HG02798 (cell line): ENCODE results near the gene TMEM116.
"Not testable (repeated sequence)": the region's sequence is repeated elsewhere in the genome, so short reads cannot be mapped to it uniquely, and the experiment has no call there.

ENCODE experiments used
- ATAC-seq: cut with Tn5 transposase; IDR thresholded peaks from one replicate; pipeline ENCODE4 v1.9.1; 2021; ENCODE audit warnings: mild to moderate bottlenecking; ENCODE audit not compliant: unreplicated experiment, poor library complexity

The TMEM116 gene

DNA sequence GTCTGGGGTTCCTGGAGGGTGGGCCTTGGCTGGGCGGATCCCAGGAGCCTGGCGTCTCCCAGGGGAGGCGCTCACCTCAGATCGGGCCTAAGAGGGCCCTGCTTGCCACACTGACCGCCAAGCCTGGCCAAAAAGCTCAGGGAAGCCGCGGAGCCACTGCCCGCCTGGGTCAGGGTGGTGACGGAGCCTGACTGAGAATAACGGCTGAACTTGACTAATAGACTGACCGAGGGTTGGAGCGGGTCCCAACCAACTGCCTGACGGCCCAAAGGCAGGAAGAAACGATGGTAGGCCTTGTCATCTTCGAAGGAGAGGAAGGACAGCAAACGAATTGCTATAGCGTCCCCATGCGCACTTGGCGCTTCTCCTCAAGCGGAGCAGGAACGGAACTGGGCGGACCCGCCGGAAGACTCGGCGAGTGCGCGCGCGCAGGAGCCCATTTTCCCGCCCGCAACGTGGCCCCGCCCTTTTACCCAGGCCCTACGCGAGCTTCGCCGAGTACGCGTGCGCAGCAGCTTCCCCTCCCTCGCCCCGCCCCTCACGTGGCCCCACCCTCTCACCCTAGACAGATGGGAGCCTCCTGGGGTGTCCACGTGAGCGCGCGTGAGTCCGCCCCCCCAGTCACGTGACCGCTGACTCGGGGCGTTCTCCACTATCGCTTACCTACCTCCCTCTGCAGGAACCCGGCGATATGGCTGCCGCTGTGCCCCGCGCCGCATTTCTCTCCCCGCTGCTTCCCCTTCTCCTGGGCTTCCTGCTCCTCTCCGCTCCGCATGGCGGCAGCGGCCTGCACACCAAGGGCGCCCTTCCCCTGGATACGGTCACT, at the start of gene TMEM116, which contains the start of gene ERP29:
TSS of gene TMEM116 (minus strand) at position 391 of the 826 bp plus-strand sequence. CDS start 7,895 bp downstream, outside the sequence.
TSS of gene ERP29 (plus strand) at position 652 of the 826 bp plus-strand sequence. CDS start at position 692, 40 bp downstream.
- peak; percentile 72 for ATAC-seq

GRCh38 chr12:112061137-112061536, 48.2 kb upstream of the TMEM116 start:
- no peak for ATAC-seq

- ATAC-seq, result no peak
These were observed 36.4 kb upstream of the TMEM116 start for GRCh38 chr12:112049351-112049750.

DNA sequence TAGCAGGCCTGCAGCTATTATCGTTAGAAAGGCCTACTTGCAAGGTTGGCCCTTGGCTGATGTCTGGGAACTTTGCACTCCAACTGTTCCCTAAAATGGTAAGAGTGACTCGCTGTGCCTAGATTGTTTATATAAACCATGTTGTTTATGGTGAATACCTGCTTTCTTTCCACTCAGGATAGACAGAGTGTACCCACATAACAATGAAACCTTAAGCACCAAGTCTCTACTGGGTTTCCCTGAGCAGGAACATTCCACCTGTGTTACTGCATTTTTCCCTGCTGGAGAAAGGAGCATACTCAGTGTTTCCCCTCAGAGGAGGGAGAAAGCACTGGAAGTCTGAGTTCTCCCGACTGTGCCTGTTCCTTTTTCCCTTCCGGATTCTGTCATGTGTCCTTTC, 33.0 kb upstream of the TMEM116 start:
- ATAC-seq, result no peak

- not testable (repeated sequence) for ATAC-seq
These were observed 23.6 kb upstream of the TMEM116 start for GRCh38 chr12:112036614-112037013.

DNA sequence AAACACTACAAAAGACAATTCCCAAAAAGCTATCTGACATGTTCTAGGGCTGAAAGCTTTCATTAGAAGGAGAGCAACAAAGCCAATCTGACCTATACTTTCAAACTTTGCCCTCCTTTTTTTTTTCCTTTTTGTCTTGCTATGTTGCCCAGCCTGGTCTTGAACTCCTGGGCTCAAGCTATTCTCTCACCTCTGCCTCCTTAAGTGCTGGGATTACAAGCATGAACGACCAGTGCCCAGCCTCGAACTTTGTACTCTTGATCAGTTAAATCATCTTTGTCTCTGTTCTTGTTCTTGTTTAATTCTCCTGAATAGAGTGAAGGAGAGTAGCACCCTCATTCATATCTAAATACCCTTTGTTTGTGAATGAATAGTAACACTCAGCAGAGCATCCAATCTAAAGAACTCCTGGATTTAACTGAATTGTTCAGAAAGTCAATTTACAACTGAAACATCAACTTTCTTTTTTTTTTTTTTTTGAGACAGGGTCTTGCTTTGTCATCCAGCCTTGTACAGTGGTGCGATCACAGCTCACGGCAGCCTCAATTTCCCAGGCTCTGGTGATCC, 22.3 kb upstream of the TMEM116 start:
- no peak for ATAC-seq

- no peak for ATAC-seq
These were observed 19.3 kb upstream of the TMEM116 start for GRCh38 chr12:112032292-112032691.

DNA sequence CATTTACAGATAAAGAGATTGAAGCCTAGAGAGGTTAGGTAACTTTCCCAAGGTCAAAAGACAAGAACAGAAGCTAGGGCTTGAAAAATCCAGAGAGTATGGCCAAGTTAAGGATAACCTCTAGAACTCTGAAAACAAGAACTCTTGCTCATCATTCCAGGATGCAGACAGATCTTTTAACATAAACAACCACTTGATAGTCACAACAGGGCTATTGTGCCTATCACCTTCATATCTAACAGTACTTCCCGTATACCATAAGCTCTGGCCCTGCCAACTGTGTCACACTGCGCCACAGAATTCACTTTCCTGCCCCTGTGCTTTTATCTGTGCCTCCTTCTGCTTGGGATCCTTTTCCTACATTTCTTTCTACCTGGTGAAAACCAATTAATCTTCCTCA, 18.5 kb upstream of the TMEM116 start:
- no peak for ATAC-seq

DNA sequence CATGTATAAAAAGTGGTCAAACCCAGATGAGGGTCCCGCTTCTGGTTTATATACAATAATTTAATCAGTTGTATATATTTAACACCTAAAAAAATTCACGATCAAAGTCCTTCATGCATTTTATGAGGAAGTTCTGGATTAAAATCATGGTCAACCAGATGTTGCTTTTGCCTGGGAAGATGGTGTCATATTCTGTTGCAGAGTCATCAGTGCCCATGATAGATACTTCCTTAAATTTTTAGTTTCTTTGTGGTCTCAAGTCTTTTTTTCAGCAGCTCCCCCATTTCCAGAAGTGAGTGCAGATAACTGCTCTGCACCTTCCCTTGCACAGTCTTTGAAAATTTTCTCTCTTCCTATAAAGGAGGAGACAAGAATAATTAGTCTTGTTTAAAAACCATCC, 16.3 kb upstream of the TMEM116 start:
- no peak for ATAC-seq

DNA sequence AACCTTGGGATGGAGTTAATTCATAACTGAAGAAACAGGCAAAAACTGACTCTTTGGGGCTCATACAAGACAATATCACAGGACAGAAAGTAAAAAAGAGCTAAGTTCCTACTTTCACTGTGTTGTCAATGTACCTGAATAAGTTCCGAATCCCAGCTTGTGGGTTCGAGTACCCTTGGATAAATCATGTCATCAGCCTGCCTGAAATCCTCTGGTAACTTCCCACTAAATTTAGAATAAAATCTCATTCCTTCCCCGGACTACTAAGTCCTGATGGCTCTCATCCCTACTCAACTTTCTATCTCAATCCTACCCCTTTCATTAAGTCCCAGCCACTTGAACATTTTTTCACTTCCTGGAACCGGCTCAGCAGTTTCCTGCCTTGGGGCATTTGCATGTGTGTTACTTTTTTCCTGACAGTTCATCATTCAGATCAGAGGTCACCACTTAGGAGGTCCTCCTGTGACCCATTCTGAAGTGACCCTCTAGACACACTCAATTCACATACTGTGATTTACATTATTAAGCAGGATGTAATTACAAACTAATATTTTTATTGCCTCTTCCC, 12.9 kb upstream of the TMEM116 start:
- ATAC-seq, result no peak

DNA sequence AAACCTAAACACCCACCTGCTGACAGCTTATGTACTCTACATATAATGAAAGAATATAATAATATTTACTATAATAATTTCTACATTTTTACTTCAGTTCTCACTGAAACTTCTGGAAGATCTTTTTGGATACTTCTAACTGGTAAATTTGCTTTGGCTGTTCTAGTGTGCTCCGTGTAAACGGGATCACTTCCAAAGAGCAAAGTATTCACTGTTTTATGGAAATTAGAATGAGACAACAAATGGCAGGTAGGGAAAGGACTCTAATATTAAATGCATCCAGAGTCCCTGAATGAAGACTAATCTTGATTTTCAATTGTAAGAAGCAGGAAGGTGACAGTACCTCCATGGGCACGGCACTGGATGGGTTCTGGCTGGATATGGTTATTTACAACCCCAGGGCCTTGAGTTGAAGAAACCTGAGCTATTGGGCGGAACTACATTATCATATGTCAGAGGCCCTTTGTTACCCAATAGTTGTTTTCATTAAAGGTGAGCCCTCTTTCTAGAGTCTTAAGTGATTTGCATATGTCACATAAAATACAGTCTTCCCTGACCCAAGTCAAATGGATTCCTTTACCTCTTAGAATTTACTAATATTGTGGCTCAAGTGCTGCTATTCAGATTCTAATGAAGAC, 10.9 kb upstream of the TMEM116 start:
- ATAC-seq, result no peak

DNA sequence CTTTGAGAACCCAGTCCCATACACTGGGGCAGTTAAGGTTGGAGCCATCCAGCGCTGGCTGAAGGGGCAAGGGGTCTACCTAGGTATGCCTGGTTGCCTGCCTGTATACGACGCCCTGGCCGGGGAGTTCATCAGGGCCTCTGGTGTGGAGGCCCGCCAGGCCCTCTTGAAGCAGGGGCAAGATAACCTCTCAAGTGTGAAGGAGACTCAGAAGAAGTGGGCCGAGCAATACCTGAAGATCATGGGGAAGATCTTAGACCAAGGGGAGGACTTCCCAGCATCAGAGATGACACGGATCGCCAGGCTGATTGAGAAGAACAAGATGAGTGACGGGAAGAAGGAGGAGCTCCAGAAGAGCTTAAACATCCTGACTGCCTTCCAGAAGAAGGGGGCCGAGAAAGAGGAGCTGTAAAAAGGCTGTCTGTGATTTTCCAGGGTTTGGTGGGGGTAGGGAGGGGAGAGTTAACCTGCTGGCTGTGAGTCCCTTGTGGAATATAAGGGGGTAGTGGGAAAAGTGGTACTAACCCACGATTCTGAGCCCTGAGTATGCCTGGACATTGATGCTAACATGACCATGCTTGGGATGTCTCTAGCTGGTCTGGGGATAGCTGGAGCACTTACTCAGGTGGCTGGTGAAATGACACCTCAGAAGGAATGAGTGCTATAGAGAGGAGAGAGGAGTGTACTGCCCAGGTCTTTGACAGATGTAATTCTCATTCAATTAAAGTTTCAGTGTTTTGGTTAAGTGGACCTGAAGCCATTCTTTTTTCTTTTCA, 9.5 kb upstream of the TMEM116 start:
- ATAC-seq, result no peak

DNA sequence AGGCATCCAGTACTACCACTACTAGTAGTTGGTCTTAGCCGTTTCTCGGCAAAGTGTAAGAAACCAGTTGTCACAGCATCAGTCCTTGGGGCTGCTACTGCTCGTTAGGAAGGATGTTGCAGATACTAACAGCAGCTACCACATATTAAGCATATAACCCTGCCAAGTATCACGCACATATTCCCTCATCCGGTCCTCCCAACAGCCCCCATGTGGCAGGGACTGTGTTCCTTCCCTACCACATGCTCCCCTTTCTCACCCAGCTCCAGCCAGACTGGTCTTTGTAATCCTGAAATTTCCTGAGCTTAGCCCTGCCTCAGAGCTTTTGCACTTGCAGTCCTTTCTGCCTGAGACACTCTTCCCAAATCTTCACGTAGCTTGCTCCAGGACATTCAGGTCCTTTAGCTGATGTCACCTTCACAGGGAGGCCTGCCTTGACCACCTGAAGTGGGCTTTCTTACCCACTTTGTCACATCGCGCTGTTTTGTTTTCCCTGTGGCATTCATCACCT, 8.0 kb upstream of the TMEM116 start:
- ATAC-seq, result no peak

DNA sequence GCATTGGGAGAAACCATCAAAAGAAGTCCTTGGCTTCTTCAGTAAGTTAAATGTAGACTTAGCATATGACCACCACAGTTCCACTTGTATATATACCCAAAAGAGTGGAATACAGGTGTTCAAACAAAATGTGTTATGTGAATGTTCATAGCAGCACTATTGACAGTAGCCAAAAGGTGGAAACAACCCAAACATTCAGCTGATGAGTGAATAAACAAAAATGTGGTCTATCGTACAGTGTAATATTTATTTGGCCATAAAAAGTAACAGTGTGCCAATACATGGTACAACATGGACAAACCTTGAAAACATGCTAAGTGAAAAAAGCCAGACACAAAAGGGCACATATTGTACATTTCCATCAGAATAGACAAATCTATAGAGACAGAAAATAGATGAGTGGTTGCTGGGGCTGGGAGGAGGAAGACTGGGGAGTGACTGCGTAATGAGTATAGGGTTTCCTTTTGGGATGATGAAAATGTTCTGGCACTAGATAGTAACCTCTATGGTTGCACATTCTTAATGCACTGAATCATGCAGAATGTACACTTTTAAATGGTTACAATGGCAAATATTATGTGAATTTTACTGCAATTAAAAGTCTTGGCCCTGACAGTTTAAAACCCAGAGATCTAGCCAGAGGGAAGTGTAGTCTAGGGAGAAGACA, 5.7 kb upstream of the TMEM116 start:
- ATAC-seq, result no peak

- no peak for ATAC-seq
These were observed 4.1 kb upstream of the TMEM116 start for GRCh38 chr12:112017041-112017440.

DNA sequence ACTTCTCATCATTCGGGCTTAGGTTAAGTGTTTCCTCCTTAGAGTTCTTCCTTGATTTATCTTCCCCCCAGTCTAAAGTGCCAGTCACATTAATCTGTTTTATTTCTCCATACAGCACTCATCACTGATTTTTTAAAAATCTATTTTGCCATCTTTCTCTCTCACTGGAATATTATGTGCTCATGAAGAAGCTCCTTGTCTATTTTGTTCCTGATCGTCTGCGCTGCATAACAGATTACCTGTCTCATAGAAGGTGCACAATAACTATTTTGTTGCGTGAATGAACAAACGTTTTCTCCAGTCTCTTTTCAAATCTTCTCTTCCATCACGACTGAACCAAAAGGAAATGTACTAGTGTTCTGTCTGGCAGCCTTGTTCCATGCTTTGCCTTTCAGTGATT, 3.0 kb upstream of the TMEM116 start:
- no peak for ATAC-seq

DNA sequence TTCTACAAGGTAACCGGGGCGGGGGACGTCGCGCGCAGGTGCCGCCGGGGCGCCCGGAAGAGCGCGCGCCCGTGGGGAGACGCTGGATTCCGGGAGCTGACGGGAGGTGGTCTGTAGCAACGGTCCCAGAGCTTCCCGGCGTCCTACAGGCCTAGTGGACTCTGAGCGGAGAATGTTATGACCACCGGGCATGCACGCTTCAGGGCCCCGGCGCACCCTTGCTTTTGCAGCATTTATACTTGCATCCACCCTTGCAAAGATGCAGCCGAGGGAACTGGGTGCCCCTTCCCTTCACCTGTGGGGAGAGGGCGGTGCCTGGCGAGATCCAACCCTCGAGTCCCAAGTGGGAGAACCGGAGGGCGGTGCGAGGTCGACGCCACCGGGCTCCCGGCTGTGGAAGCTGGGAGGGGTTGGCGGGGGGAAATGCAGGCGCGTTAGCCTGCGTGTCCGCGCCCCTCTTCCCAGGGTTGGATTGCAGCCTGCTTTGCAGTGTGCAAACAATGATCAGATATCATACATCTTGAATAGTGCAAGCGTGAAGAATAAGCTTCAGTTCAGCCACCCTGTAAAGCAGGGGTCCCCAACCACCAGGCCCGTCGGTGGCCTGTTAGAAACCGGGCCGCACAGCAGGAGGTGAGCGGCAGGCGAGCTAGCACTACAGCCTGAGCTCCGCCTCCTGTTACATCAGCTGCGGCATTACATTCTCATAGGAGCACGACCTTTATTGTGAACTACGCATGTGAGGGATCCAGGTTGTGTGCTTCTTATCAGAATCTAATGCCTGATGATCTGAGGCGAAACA, 837 bp upstream of the TMEM116 start:
- ATAC-seq, result peak; percentile 24

- ATAC-seq, result no peak
These were observed 1.3 kb downstream of the TMEM116 start for GRCh38 chr12:112011685-112012084.
